ENCODE measurements around the gene MGAT4A.

DNA sequence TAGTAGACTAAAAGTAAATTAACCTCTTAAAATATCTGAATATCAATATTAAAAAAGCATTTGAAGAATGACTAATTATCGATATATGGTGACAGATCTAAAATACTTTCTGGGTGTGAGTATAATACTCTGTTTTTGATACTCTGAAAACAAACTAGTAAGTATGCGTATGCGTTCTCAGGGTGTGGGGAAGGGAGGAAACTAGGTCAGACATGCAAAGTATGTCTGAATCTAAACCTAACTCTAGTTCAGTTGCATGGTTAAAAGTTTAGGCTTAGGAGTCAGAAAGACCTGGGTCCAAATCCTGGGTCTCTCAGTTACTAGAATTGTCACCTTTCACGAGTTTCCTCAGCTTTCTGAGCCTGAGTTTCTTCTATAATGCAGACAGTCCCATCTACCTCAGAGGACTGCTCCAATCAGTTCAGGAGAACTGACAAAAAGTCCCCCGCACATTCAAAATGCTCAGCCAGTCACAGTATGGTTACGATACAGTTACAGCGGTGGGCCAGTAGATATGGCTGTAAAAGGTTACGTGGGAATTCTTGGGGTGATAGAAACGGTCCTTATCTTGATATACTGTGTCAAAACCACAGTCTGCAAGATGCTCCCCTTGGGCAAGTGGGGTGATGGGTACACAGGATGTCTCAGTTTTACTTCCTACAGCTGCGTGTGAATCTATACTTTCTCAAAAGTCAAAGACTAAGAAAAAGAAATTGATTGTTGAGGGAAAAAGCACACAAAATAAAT lies 93.4 kb downstream of the MGAT4A start:
- TF ChIP-seq, protein P1, sequence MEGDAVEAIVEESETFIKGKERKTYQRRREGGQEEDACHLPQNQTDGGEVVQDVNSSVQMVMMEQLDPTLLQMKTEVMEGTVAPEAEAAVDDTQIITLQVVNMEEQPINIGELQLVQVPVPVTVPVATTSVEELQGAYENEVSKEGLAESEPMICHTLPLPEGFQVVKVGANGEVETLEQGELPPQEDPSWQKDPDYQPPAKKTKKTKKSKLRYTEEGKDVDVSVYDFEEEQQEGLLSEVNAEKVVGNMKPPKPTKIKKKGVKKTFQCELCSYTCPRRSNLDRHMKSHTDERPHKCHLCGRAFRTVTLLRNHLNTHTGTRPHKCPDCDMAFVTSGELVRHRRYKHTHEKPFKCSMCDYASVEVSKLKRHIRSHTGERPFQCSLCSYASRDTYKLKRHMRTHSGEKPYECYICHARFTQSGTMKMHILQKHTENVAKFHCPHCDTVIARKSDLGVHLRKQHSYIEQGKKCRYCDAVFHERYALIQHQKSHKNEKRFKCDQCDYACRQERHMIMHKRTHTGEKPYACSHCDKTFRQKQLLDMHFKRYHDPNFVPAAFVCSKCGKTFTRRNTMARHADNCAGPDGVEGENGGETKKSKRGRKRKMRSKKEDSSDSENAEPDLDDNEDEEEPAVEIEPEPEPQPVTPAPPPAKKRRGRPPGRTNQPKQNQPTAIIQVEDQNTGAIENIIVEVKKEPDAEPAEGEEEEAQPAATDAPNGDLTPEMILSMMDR (conservative IDR thresholded peaks at IDR 0.05; ENCODE audit: low read length): no peak
- TF ChIP-seq EZH2phosphoT487 (IDR thresholded peaks at IDR 0.05; ENCODE audit: borderline replicate concordance, low read depth, low read length): no peak

Data from OCI-LY7 (cell line).